ENCODE data around the gene LRIG3.

Gene LRIG3

GRCh38 chr12:58896278-58896677 lies 24.0 kb downstream of the LRIG3 start:
- H2BK5ac ChIP-seq (ENCODE audit: low read depth, low read length, poor library complexity, severe bottlenecking) = no peak overlapping the region
- no peak overlapping the region for H3K27ac ChIP-seq (ENCODE audit: low read length, poor library complexity, severe bottlenecking)
- no peak overlapping the region for H2BK12ac ChIP-seq (ENCODE audit: low read length in 2 of 2)
- H2BK15ac ChIP-seq (ENCODE audit: low read depth, poor library complexity, severe bottlenecking) = no peak overlapping the region
- H2AFZ ChIP-seq (ENCODE audit: low read depth, low read length) = no peak overlapping the region
- H3K4me1 ChIP-seq (ENCODE audit: control insufficient read depth, insufficient read depth, low read depth, low read length) = peaks cover 4% of the 10 kb centered on the region
- no peak overlapping the region for H2BK120ac ChIP-seq (ENCODE audit: low read depth, low read length)
- H3K14ac ChIP-seq (ENCODE audit: low read length in 2 of 2) = no peak overlapping the region
- H3K9me3 ChIP-seq (ENCODE audit: control insufficient read depth, low read length) = no peaks in the 10 kb centered on the region
- no peak overlapping the region for H3K23ac ChIP-seq (ENCODE audit: low read length in 2 of 2)
- H2AK5ac ChIP-seq (ENCODE audit: low read length, severe bottlenecking) = no peak overlapping the region
- H3K4me3 ChIP-seq (ENCODE audit: insufficient read depth in 1 of 2, low read depth in 1 of 2, low read length in 2 of 2) = no peak overlapping the region
- no peak overlapping the region for H3K18ac ChIP-seq (ENCODE audit: low read depth in 1 of 2, low read length in 2 of 2)
- H4K8ac ChIP-seq (ENCODE audit: low read length) = no peak overlapping the region
- no peak overlapping the region for H3K9ac ChIP-seq (ENCODE audit: low read length)
- no peak for DNase-seq
- H3K36me3 ChIP-seq (ENCODE audit: control insufficient read depth in 1 of 2, insufficient read depth in 2 of 2, low read depth in 1 of 2, low read length in 2 of 2) = peaks cover 17 to 47% of the 10 kb centered on the region in 2 experiments
- H3K79me1 ChIP-seq (replicated peaks; ENCODE audit: low read length, poor library complexity, severe bottlenecking) = peaks cover 5% of the 10 kb centered on the region
- no peaks in the 10 kb centered on the region for H3K27me3 ChIP-seq (ENCODE audit: control insufficient read depth in 1 of 2, insufficient read depth in 1 of 2, low read length in 2 of 2)
- H3K4ac ChIP-seq (ENCODE audit: low read depth in 1 of 2, low read length in 2 of 2) = no peak overlapping the region
- no peak overlapping the region for H4K91ac ChIP-seq (ENCODE audit: low read length)
- no peak overlapping the region for H3K4me2 ChIP-seq (ENCODE audit: low read length, poor library complexity, severe bottlenecking)
- 100% methylated on average over 1 of the region's 1 CpG for WGBS

DNA sequence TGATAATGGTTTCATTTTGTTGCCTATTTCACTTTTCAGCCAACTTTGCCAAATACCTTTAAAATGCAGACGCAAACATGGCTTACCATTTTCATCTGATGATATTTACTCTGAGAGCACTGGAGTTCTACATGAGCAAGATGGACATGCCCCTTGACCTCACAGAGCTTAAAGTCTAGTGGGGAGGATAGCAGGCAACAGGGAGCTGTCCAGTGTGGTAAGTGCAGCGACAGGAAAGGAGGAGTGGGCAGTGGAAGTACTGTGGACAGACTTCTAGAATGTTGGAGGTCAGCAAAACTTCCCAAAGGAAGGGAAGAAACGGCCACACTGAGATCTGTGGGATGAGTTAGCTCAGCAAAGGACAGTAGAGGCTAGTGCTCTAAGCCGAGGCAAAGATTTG lies 25.3 kb downstream of the LRIG3 start:
- H3K4ac ChIP-seq (ENCODE audit: low read depth in 1 of 2, low read length in 2 of 2) = no peak overlapping the region
- peak; percentile 13 for DNase-seq
- no peaks in the 10 kb centered on the region for H3K27me3 ChIP-seq (ENCODE audit: control insufficient read depth in 1 of 2, insufficient read depth in 1 of 2, low read length in 2 of 2)
- H2BK15ac ChIP-seq (ENCODE audit: low read depth, poor library complexity, severe bottlenecking) = no peak overlapping the region
- 88% methylated on average over 4 of the region's 4 CpGs for WGBS
- H2BK120ac ChIP-seq (ENCODE audit: low read depth, low read length) = no peak overlapping the region
- no peak overlapping the region for H2AK5ac ChIP-seq (ENCODE audit: low read length, severe bottlenecking)
- H3K79me1 ChIP-seq (replicated peaks; ENCODE audit: low read length, poor library complexity, severe bottlenecking) = peaks cover 5% of the 10 kb centered on the region
- H3K14ac ChIP-seq (ENCODE audit: low read length in 2 of 2) = no peak overlapping the region
- H3K9ac ChIP-seq (ENCODE audit: low read length) = no peak overlapping the region
- peaks cover 19 to 44% of the 10 kb centered on the region in 2 experiments for H3K36me3 ChIP-seq (ENCODE audit: control insufficient read depth in 1 of 2, insufficient read depth in 2 of 2, low read depth in 1 of 2, low read length in 2 of 2)
- no peak overlapping the region for H2AFZ ChIP-seq (ENCODE audit: low read depth, low read length)
- peak overlapping the region in 1 of 2 experiments; percentile 9 for H2BK12ac ChIP-seq (ENCODE audit: low read length in 2 of 2)
- no peak overlapping the region for H3K18ac ChIP-seq (ENCODE audit: low read depth in 1 of 2, low read length in 2 of 2)
- H3K9me3 ChIP-seq (ENCODE audit: control insufficient read depth, low read length) = no peaks in the 10 kb centered on the region
- no peak overlapping the region for H2BK5ac ChIP-seq (ENCODE audit: low read depth, low read length, poor library complexity, severe bottlenecking)
- H4K91ac ChIP-seq (ENCODE audit: low read length) = no peak overlapping the region
- no peak overlapping the region for H4K8ac ChIP-seq (ENCODE audit: low read length)
- H3K4me2 ChIP-seq (ENCODE audit: low read length, poor library complexity, severe bottlenecking) = no peak overlapping the region
- H3K23ac ChIP-seq (ENCODE audit: low read length in 2 of 2) = no peak overlapping the region
- H3K4me3 ChIP-seq (ENCODE audit: insufficient read depth in 1 of 2, low read depth in 1 of 2, low read length in 2 of 2) = no peak overlapping the region
- peaks cover 4% of the 10 kb centered on the region for H3K4me1 ChIP-seq (ENCODE audit: control insufficient read depth, insufficient read depth, low read depth, low read length)
- H3K27ac ChIP-seq (ENCODE audit: low read length, poor library complexity, severe bottlenecking) = no peak overlapping the region

DNA sequence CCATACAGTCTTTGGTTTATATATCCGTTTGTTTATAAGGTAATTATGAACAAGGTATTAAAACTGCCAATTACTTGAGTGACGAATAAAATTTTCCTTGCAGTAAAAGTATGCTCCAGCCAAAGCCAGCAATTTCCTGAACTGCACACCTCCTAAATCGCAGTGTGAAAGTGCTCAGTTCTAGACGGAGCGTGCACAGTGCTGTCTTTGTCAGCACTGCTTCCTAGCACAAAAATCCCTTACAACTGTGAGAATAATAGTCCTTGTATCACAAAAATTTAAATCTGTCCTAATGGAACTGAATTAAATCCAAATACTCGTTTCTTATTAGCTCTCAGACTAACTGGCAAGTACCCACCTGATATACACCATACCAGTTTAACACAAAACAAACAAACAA lies 26.3 kb downstream of the LRIG3 start:
- Histone ChIP-seq H3K4me1 (ENCODE audit: control insufficient read depth, insufficient read depth, low read depth, low read length) (peaks cover 4% of the 10 kb centered on the region), H2AK5ac (ENCODE audit: low read length, severe bottlenecking) (no peak overlapping the region), H2BK12ac (ENCODE audit: low read length in 2 of 2) (no peak overlapping the region), H3K36me3 (ENCODE audit: control insufficient read depth in 1 of 2, insufficient read depth in 2 of 2, low read depth in 1 of 2, low read length in 2 of 2) (peaks cover 25 to 44% of the 10 kb centered on the region in 2 experiments), H2BK15ac (ENCODE audit: low read depth, poor library complexity, severe bottlenecking) (no peak overlapping the region), H3K14ac (ENCODE audit: low read length in 2 of 2) (no peak overlapping the region), H2BK120ac (ENCODE audit: low read depth, low read length) (no peak overlapping the region), H3K18ac (ENCODE audit: low read depth in 1 of 2, low read length in 2 of 2) (no peak overlapping the region), H3K27ac (ENCODE audit: low read length, poor library complexity, severe bottlenecking) (no peak overlapping the region), H2BK5ac (ENCODE audit: low read depth, low read length, poor library complexity, severe bottlenecking) (no peak overlapping the region), H3K27me3 (ENCODE audit: control insufficient read depth in 1 of 2, insufficient read depth in 1 of 2, low read length in 2 of 2) (no peaks in the 10 kb centered on the region), H3K79me1 (replicated peaks; ENCODE audit: low read length, poor library complexity, severe bottlenecking) (peaks cover 8% of the 10 kb centered on the region), H3K23ac (ENCODE audit: low read length in 2 of 2) (no peak overlapping the region), H3K4me3 (ENCODE audit: insufficient read depth in 1 of 2, low read depth in 1 of 2, low read length in 2 of 2) (no peak overlapping the region), H3K9me3 (ENCODE audit: control insufficient read depth, low read length) (no peaks in the 10 kb centered on the region), H3K9ac (ENCODE audit: low read length) (no peak overlapping the region), H4K91ac (ENCODE audit: low read length) (no peak overlapping the region), H4K8ac (ENCODE audit: low read length) (no peak overlapping the region), H3K4me2 (ENCODE audit: low read length, poor library complexity, severe bottlenecking) (no peak overlapping the region), H3K4ac (ENCODE audit: low read depth in 1 of 2, low read length in 2 of 2) (no peak overlapping the region), H2AFZ (ENCODE audit: low read depth, low read length) (no peak overlapping the region)
- 94% methylated on average over 4 of the region's 6 CpGs for WGBS
- DNase-seq = no peak

DNA sequence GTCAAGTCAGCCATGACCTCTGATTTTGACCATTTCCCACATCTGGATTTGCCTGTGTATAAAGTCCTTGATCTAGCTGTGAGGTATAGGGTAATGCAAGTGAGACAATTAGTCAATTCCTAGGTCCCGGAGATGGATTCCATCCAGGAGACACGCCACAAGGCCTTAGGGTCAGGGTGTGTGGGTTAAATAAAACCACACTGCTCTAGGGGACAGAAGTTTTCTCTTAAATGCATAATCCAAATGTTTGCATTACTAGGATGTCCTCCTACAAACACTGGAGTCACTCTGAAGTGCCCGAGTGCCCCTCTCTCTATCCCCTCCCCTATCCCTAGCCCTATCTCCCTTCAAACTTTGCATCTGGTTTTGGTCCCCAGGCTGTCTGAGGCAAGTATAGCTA lies 26.8 kb downstream of the LRIG3 start:
- Histone ChIP-seq H2AK5ac (ENCODE audit: low read length, severe bottlenecking) (no peak overlapping the region), H2BK5ac (ENCODE audit: low read depth, low read length, poor library complexity, severe bottlenecking) (no peak overlapping the region), H3K23ac (ENCODE audit: low read length in 2 of 2) (no peak overlapping the region), H3K4me3 (ENCODE audit: insufficient read depth in 1 of 2, low read depth in 1 of 2, low read length in 2 of 2) (no peak overlapping the region), H3K4me1 (ENCODE audit: control insufficient read depth, insufficient read depth, low read depth, low read length) (peaks cover 4% of the 10 kb centered on the region), H3K27me3 (ENCODE audit: control insufficient read depth in 1 of 2, insufficient read depth in 1 of 2, low read length in 2 of 2) (no peaks in the 10 kb centered on the region), H3K36me3 (ENCODE audit: control insufficient read depth in 1 of 2, insufficient read depth in 2 of 2, low read depth in 1 of 2, low read length in 2 of 2) (peaks cover 21 to 47% of the 10 kb centered on the region in 2 experiments), H3K18ac (ENCODE audit: low read depth in 1 of 2, low read length in 2 of 2) (no peak overlapping the region), H3K27ac (ENCODE audit: low read length, poor library complexity, severe bottlenecking) (peak overlapping the region; percentile 39), H2BK120ac (ENCODE audit: low read depth, low read length) (no peak overlapping the region), H3K14ac (ENCODE audit: low read length in 2 of 2) (no peak overlapping the region), H2AFZ (ENCODE audit: low read depth, low read length) (no peak overlapping the region), H3K9ac (ENCODE audit: low read length) (no peak overlapping the region), H3K9me3 (ENCODE audit: control insufficient read depth, low read length) (no peaks in the 10 kb centered on the region), H2BK12ac (ENCODE audit: low read length in 2 of 2) (no peak overlapping the region), H3K4me2 (ENCODE audit: low read length, poor library complexity, severe bottlenecking) (no peak overlapping the region), H4K8ac (ENCODE audit: low read length) (no peak overlapping the region), H2BK15ac (ENCODE audit: low read depth, poor library complexity, severe bottlenecking) (no peak overlapping the region), H3K79me1 (replicated peaks; ENCODE audit: low read length, poor library complexity, severe bottlenecking) (peaks cover 6% of the 10 kb centered on the region), H4K91ac (ENCODE audit: low read length) (no peak overlapping the region), H3K4ac (ENCODE audit: low read depth in 1 of 2, low read length in 2 of 2) (no peak overlapping the region)
- 4% methylated on average over 2 of the region's 3 CpGs for WGBS
- DNase-seq = peak; percentile 67
